MM.1S (cell line): ENCODE measurements around the gene XPNPEP1.

Source experiments
- DNase-seq: peaks from one replicate; pipeline ENCODE4 v3.0.0-alpha.2; 2015
- H2AFZ ChIP-seq: fragments of 300-600 bp; sonication (generic); 2 replicates; pipeline ENCODE4 v1.6.0; 2016; ENCODE audit warnings: antibody characterized with exemption, low read length
- H3F3A ChIP-seq: fragments of 300-600 bp; sonication (generic); 2 replicates; pipeline ENCODE4 v1.6.1; 2016; ENCODE audit warnings: mild to moderate bottlenecking, antibody characterized with exemption, low read length, moderate library complexity, mixed read lengths; ENCODE audit not compliant: insufficient read depth
- H3K27ac ChIP-seq: fragments of 300-600 bp; sonication (generic); 2 replicates; pipeline ENCODE4 v1.5.1; 2016; ENCODE audit warnings: mild to moderate bottlenecking, low read length
- H3K27me3 ChIP-seq: fragments of 300-600 bp; sonication (generic); replicated peaks from 2 replicates; pipeline ENCODE4 v1.6.0; 2016; ENCODE audit warnings: low read length; ENCODE audit not compliant: insufficient read depth
- H3K36me3 ChIP-seq: fragments of 300-600 bp; sonication (generic); replicated peaks from 2 replicates; pipeline ENCODE4 v1.6.1; 2016; ENCODE audit warnings: mild to moderate bottlenecking, low read length, mixed read lengths; ENCODE audit not compliant: insufficient read depth
- H3K4me1 ChIP-seq: fragments of 300-600 bp; sonication (generic); 2 replicates; pipeline ENCODE4 v1.6.1; 2016; ENCODE audit warnings: low read length, mixed read lengths
- H3K4me2 ChIP-seq: fragments of 300-600 bp; sonication (generic); 2 replicates; pipeline ENCODE4 v1.6.0; 2016; ENCODE audit warnings: low read depth, low read length
- H3K4me3 ChIP-seq: fragments of 300-600 bp; sonication (generic); 2 replicates; pipeline ENCODE4 v1.5.1; 2016; ENCODE audit warnings: low read length, mixed read lengths
- H3K79me2 ChIP-seq: fragments of 300-600 bp; sonication (generic); 2 replicates; pipeline ENCODE4 v1.6.1; 2016; ENCODE audit warnings: mixed run types, low read length, mixed read lengths
- H3K9ac ChIP-seq: fragments of 300-600 bp; sonication (generic); 2 replicates; pipeline ENCODE4 v1.6.1; 2016; ENCODE audit warnings: low read length, mixed read lengths
- H3K9me2 ChIP-seq: fragments of 300-600 bp; sonication (generic); replicated peaks from 2 replicates; pipeline ENCODE4 v1.6.1; 2016; ENCODE audit warnings: mild to moderate bottlenecking, low read length, mixed read lengths; ENCODE audit not compliant: insufficient read depth
- H3K9me3 ChIP-seq: fragments of 300-600 bp; sonication (generic); replicated peaks from 2 replicates; pipeline ENCODE4 v1.6.1; 2016; ENCODE audit warnings: mild to moderate bottlenecking, low read length, mixed read lengths; ENCODE audit not compliant: insufficient read depth
- H4K20me1 ChIP-seq: fragments of 300-600 bp; sonication (generic); 2 replicates; pipeline ENCODE4 v1.6.1; 2016; ENCODE audit warnings: mild to moderate bottlenecking, low read length, moderate library complexity, mixed read lengths; ENCODE audit not compliant: insufficient read depth
- CTCF ChIP-seq: fragments of 300-600 bp; sonication (generic); IDR thresholded peaks from 2 replicates; pipeline ENCODE4 v1.5.1; 2016; ENCODE audit warnings: antibody characterized with exemption, low read length, mixed read lengths
- EZH2 ChIP-seq: fragments of 300-600 bp; sonication (generic); optimal IDR thresholded peaks from 2 replicates; pipeline ENCODE3; 2017; ENCODE audit warnings: low read depth, mild to moderate bottlenecking, antibody characterized with exemption, low read length, mixed read lengths
- EZH2phosphoT487 ChIP-seq: fragments of 300-600 bp; sonication (generic); IDR thresholded peaks from 2 replicates; pipeline ENCODE4 v1.6.1; 2018; ENCODE audit warnings: antibody characterized with exemption, low read length

The XPNPEP1 gene

GRCh38 chr10:109835257-109835656 lies 88.1 kb downstream of the XPNPEP1 start:
- no peaks in the 10 kb centered on the region for H3K4me1 ChIP-seq
- H3K9ac ChIP-seq, result no peak overlapping the region
- no peak overlapping the region for H3K27ac ChIP-seq
- H3K4me3 ChIP-seq, result no peak overlapping the region
- H4K20me1 ChIP-seq, result no peaks in the 10 kb centered on the region
- no peak overlapping the region for H2AFZ ChIP-seq
- H3K36me3 ChIP-seq, result no peaks in the 10 kb centered on the region
- no peaks in the 10 kb centered on the region for H3K79me2 ChIP-seq
- no peak overlapping the region for H3K4me2 ChIP-seq
- no peaks in the 10 kb centered on the region for H3K9me2 ChIP-seq
- no peaks in the 10 kb centered on the region for H3K9me3 ChIP-seq
- H3K27me3 ChIP-seq, result no peaks in the 10 kb centered on the region
- no peak for DNase-seq
- no peak for TF ChIP-seq EZH2
- TF ChIP-seq CTCF, result no peak
- TF ChIP-seq EZH2phosphoT487, result no peak
- no peaks in the 10 kb centered on the region for H3F3A ChIP-seq

GRCh38 chr10:109831846-109832245 lies 91.5 kb downstream of the XPNPEP1 start:
- no peaks in the 10 kb centered on the region for H4K20me1 ChIP-seq
- H3K4me3 ChIP-seq, result no peak overlapping the region
- no peaks in the 10 kb centered on the region for H3K27me3 ChIP-seq
- TF ChIP-seq CTCF, result no peak
- no peak for TF ChIP-seq EZH2phosphoT487
- no peak for TF ChIP-seq EZH2
- no peak overlapping the region for H3K9ac ChIP-seq
- H3K79me2 ChIP-seq, result no peaks in the 10 kb centered on the region
- H3K9me2 ChIP-seq, result no peaks in the 10 kb centered on the region
- no peak overlapping the region for H2AFZ ChIP-seq
- H3K4me1 ChIP-seq, result no peaks in the 10 kb centered on the region
- H3F3A ChIP-seq, result no peaks in the 10 kb centered on the region
- no peak for DNase-seq
- H3K9me3 ChIP-seq, result no peaks in the 10 kb centered on the region
- no peaks in the 10 kb centered on the region for H3K36me3 ChIP-seq
- no peak overlapping the region for H3K4me2 ChIP-seq
- no peak overlapping the region for H3K27ac ChIP-seq

- H3K9me3 ChIP-seq, result no peaks in the 10 kb centered on the region
- TF ChIP-seq EZH2, result no peak
- no peak for TF ChIP-seq EZH2phosphoT487
- no peak for TF ChIP-seq CTCF
- H3K79me2 ChIP-seq, result no peaks in the 10 kb centered on the region
- no peaks in the 10 kb centered on the region for H3F3A ChIP-seq
- H3K4me2 ChIP-seq, result no peak overlapping the region
- no peak overlapping the region for H3K4me3 ChIP-seq
- no peak overlapping the region for H3K27ac ChIP-seq
- no peaks in the 10 kb centered on the region for H3K9me2 ChIP-seq
- H4K20me1 ChIP-seq, result no peaks in the 10 kb centered on the region
- DNase-seq, result no peak
- no peaks in the 10 kb centered on the region for H3K4me1 ChIP-seq
- no peak overlapping the region for H3K9ac ChIP-seq
- no peaks in the 10 kb centered on the region for H3K36me3 ChIP-seq
- H3K27me3 ChIP-seq, result no peaks in the 10 kb centered on the region
- H2AFZ ChIP-seq, result no peak overlapping the region
Observed at GRCh38 chr10:109824206-109824605, 99.1 kb downstream of the XPNPEP1 start.
